SK-N-MC (cell line): ENCODE results near the gene NACC2.

ENCODE experiments used
- EZH2 ChIP-seq: fragments of 200-600 bp; sonication (generic); IDR thresholded peaks from one replicate; pipeline ENCODE4 v1.6.1; 2017; ENCODE audit warnings: antibody characterized with exemption
- POLR2AphosphoS5 ChIP-seq: IDR thresholded peaks from 2 replicates; pipeline ENCODE4 v1.6.1; 2012; ENCODE audit warnings: mild to moderate bottlenecking, low read depth, low read length, borderline replicate concordance

DNA sequence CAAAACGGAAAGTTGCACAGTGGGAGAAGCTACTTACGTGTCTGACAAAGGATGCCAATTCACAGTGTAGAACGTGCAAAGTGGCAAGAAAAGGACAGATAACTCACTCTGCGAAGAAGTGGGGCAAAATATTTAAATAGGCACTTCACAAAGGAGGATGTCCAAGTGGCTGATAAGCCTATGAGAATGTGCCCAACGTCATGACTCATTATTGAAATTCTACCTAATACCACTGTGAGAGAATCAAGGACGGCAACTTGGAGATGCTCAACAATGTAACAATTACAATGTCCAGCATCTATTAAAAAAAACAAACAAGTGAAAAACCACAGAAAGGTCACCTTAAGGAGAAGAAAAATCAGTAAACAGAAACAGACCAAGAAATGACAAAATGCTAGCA is 59.0 kb downstream of the NACC2 start:
- TF ChIP-seq POLR2AphosphoS5: no peak
- TF ChIP-seq EZH2: no peak
